Right lung (tissue), 5 donors: Measurements from ENCODE around the gene KIF2C. TPM values are rescaled to one million over a fixed set of nuclear protein-coding genes. Genes with fewer than 3 reads are reported as not detected.

Source experiments
- DNase-seq, 2 donors: peaks; one replicate each; pipeline ENCODE4 v3.0.0-alpha.2; 2013
- polyA plus RNA-seq, 5 donors: library from polyadenylated mRNA; unstranded; fragments of 120-200 nt; gene quantifications; one replicate each; pipeline versions ENCODE4 v1.2.1 to v1.2.3, GENCODE V29; 2013; ENCODE audit warnings: inconsistent platforms in 1 of 5, low replicate concordance in 1 of 5; ENCODE audit not compliant: insufficient read length in 5 of 5, insufficient read depth in 1 of 5

KIF2C gene
- polyA plus RNA-seq, 5 donors: 16.2 to 43.9 (median 26.1) TPM

- peak; percentile 94 for DNase-seq
Measured at GRCh38 chr1:44775078-44775929, 35.7 kb downstream of the KIF2C start, which contains the start of gene RPS8. Gene RPS8, plus strand, starts transcription at chr1:44775540. Its CDS starts 57 bp downstream, at chr1:44775597.

- no peak for DNase-seq
Measured at GRCh38 chr1:44775930-44776729, 36.5 kb downstream of the KIF2C start.

GRCh38 chr1:44776730-44777068 lies 37.1 kb downstream of the KIF2C start:
- no peak for DNase-seq

DNA sequence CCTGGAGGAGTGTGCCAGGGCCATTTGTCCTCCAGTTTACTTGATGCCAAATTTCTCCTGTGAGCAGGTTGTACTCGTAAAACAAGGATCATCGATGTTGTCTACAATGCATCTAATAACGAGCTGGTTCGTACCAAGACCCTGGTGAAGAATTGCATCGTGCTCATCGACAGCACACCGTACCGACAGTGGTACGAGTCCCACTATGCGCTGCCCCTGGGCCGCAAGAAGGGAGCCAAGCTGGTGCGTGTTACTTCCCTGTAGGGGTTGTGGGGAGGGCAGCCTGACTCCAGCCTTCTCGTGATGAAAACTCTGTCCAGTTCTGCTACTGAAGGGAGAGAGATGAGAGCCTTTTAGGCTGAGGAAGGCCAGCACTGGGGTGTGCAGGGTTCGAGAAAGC lies 37.9 kb downstream of the KIF2C start:
- DNase-seq: no peak

DNA sequence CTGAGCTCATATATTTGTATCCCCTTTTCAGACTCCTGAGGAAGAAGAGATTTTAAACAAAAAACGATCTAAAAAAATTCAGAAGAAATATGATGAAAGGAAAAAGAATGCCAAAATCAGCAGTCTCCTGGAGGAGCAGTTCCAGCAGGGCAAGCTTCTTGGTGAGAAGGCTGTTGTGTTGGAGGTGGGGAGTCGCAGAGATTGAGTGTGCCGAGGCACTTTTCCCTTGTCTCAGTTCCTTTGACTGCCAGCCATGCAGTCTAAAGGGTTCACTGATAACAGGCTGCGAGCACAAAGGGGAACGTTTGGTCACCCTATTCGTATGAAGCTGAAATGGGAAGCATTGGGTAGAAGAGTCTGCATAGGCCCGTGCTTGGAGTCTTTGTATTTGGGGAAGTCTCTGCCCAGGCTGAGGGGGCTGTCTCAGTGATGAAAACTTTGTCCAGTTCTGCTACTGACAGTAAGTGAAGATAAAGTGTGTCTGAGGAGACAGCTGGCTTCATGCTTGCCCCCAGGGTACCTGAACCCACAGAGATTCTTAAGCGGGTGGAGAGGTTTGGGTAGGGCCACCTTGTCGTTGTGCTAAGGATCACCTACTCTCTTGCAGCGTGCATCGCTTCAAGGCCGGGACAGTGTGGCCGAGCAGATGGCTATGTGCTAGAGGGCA lies 38.5 kb downstream of the KIF2C start:
- no peak for DNase-seq

DNA sequence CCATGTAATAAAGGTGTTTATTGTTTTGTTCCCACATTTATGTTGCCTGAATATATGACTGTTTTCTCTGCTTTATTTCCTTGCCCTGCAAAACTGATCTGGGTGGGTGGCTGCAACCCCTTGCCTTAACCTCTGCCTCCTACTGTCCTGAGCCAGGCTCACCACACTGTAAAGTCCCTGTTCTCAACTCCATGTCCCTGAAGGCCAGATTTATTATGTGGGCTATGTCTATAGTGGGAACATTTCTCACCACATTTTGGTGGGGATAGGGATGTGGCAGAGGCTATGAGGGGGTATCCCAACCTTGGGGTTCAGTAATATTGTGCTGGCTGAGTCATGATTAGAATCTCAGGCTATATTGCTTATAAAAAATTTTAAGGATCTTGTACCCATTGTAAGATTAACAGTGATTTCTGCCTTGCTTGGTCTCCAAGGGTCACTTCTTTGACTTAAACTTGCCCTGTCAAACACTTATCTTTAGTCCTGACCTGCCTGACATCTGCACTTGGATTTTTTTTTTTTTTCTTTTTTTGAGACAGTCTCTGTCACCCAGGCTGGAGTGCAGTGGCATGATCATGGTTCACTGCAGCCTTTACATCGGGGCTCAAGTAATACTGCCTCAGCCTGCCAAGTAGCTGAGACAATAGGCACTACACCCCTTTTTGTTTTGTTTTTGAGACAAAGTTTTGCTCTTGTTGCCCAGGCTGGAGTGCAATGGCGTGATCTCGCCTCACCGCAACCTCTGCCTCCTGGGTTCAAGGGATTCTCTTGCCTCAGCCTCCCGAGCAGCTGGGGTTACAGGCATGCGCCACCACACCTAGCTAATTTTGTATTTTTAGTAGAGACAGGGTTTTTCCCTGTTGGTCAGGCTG lies 39.3 kb downstream of the KIF2C start:
- DNase-seq: no peak

DNA sequence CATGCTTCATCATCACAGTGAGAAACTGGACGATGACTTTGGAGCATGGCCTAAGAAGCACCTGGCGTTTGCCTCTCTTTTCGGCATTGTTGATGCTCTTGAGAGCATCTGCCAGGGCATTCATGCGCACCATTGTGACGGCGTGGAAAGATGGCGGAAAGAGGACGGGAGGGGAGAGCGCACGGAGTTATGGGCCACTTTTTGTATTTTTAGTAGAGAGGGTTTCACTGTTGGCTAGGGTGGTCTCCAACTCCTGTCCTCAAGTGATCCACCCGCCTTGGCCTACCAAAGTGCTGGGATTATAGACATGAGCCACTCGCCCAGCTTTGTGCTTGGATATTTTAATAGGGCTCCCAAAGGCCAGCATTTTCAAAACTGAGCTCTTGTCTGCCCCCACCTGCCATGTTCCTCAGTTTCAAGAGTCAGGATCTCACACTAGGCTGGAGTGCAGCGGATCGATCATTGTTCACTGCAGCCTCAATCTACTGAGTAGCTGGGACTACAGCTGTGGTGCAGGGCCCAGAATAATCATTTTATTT lies 41.0 kb downstream of the KIF2C start:
- DNase-seq: no peak

- DNase-seq: no peak
Measured at GRCh38 chr1:44783697-44784093, 44.1 kb downstream of the KIF2C start.

- DNase-seq: no peak
Measured at GRCh38 chr1:44784094-44785028, 44.7 kb downstream of the KIF2C start.

- DNase-seq: no peak
Measured at GRCh38 chr1:44785029-44785380, 45.4 kb downstream of the KIF2C start.

DNA sequence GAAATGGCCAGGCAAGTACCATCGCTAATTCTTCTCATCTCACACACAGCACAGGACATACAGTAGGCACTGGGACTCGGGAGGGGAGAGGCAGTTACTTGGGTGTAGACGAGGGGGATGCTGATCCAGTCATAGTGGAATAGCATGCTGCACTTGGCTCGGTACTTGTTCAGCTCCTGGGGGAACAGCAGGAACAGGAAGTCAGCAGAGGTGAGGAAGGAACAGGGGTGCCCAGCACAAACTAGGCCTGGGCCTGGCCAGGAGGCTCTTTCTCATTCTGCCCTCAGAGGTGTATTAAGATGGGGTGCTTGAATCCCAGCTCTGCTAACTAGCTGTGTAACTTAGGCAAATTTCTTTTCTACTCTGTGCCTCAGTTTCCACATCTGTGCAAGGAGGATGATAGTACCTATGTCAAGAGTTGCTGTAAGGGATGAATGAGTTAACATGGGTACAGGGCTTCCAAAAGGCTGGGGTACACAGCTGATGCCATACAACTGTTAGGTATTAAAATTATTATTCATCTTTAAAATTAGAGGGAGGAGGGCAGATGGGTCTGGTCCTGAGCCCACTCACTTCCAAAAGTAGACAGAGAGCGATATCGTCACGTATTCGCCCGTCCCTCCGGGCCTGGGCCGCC lies 46.0 kb downstream of the KIF2C start:
- DNase-seq: no peak

DNA sequence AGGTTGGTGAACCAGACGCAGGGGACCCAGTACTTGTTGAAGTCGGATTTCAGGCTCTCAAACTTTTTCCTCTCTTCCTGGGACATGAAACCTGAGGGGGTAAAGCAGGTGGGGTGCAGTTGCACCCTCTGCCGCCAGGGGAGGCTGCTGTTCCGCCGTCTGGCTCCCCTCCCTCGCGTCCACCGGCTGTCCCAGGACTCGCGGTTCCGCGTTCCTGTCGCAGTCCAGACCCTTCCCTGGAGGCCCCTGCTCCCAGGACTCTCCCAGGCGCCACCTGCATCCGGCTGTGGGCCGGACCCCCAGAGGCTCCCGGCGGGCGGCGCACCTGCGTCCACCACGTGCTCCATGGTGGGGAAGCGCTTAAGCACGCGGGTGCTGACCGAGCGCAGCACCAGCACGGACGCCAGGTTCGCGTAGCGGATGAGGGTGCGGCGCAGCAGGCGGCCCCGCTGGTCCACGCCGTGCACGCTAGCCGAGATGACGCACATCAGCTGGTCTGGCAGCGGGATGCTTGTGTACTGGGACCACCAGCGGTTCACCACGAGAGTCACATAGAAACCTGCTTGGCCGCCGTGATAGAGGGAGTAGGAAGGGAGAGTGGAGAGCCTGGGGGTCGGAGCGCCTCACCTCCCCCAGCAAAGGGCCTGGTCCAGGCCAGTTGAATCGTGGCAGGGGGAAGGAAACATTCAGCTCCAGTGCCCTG lies 46.7 kb downstream of the KIF2C start:
- DNase-seq: peak; percentile 67 to 71

GRCh38 chr1:44786841-44787426 lies 47.3 kb downstream of the KIF2C start:
- DNase-seq: no peak

GRCh38 chr1:44787506-44787905 lies 47.9 kb downstream of the KIF2C start:
- DNase-seq: no peak

DNA sequence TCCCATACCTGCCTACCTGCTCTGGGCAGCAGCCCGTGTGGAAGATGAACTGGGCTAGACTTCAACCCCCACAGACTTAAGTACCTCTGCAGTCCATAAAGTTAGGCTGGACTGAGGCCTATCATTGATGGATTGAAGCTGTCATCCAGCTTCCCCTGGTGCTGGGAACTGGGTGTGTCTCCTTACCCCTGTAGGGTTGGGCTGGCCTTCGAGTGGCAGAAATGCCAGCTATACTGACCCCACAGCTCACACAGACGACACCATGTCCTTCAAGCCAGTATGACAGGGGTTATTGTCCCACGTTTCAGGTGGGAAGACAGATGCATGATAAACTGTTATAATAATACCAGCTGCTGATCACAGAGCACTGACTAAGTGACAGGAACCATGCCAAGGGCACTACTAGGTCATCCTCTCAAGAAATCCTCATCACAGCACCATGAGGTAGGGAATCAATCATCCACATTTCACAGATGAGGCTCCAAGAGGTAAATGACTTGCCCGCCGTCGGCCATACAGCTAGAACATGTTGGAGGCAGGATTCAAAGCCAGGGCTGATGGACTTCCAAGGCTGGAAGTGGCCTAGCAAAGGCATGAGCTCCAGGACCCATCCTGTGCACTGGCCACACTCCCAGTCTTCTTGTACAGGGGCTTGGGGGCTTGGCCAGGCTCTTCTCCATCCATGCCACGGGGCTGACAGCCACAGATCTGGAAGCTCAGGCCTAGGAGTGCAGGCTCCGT lies 48.7 kb downstream of the KIF2C start, which contains the start of gene BEST4:
BEST4 (minus strand) TSS at position 51 of the 741 bp plus-strand sequence. CDS start 465 bp downstream, outside the sequence.
- DNase-seq: no peak

DNA sequence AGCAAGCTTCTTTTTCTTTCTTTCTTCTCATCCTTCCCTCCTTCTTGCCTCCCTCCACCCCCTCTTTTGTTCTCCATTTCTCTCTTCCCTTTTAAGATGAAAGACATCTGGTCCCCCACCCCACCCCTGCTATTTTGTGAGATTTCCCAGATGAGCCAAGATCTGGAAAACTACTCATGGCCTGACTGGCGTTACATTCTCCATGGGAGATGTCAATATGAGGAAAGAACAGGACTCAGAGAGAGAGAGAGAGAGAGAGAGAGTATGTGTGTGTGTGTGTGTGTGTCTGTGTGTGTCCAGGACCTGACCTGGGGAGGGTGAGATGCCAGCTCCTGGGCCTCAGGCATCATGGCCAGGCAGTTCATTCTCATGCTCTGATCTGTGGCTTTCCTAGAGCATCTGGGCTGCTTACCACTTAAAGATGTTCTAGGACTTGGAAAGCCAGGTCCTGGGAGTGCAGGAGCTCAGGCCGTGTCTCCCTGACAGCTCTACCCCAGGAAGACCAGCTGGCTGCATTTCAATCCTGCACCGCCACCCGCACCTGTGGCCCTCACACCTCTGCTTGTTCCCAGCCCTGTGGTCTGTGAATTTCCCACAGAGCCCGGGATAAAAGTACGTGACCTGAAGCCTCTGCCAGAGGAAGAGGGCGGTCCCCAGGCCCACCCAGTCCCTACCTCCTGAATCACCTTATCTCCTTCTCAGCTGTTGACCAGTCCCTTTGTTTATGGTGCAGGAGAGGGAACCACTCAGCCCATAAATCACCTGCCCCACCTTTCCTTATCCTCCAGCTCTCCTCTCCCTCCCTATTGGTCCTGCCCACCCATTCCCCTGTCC lies 51.5 kb downstream of the KIF2C start:
- no peak for DNase-seq
